Measurements from ENCODE around the gene INPP4B. TPM values are rescaled to one million over a fixed set of nuclear protein-coding genes. Genes with fewer than 3 reads are reported as not detected.

Gene INPP4B
- total and polyA plus RNA-seq, 7 experiments from 2014 or later = 52.8 to 77.5 (median 64.2) TPM

DNA sequence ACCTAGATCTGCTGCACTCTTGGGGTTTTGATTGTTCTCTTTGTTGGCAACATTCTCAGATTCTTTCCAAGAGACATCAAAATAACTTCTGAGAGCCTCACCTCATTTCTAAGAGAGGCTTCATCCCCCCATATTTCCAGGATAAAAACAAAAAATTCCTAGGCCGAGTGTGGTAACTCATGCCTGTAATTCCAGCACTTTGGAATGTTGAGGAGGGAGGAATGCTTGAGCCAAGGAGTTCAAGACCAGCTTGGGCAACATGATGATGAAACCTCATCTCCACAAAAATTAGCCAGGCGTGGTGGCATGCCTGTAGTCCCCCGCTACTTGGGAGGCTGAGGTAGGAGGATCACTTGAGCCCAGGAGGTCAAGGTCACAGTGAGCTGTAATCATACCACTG lies 477.0 kb downstream of the INPP4B start:
- CTCF ChIA-PET = interaction anchor here (0.7 to 1.3 kb wide), 2 partner anchors 13 to 20 kb away, joined by 3 to 4 read pairs; no protein-coding TSS in a partner anchor
- Histone ChIP-seq H3K4me3 (ENCODE audit: low read length) (no peak overlapping the region), H3K9me3 (ENCODE audit: control insufficient read depth in 2 of 3, low read length in 3 of 3) (no peaks in the 10 kb centered on the region), H3K27ac (ENCODE audit: low read depth, low read length) (peak overlapping the region; percentile 19), H3K4me1 (ENCODE audit: control insufficient read depth in 2 of 2, insufficient read depth in 2 of 2, low read length in 2 of 2) (peaks cover 44 to 64% of the 10 kb centered on the region in 2 donors), H3K36me3 (ENCODE audit: control insufficient read depth in 2 of 3, insufficient read depth in 3 of 3, low read length in 3 of 3) (no peaks in the 10 kb centered on the region), H3K27me3 (ENCODE audit: control insufficient read depth in 2 of 2, insufficient read depth in 2 of 2, low read length in 2 of 2) (no peaks in the 10 kb centered on the region)
- POLR2A ChIA-PET = interaction anchor here (0.6 to 6.0 kb wide), 10 partner anchors 8 to 1645 kb away, joined by 3 to 38 read pairs (median 4); no protein-coding TSS in a partner anchor
- H3K27me3 Mint-ChIP-seq = no peaks in the 10 kb centered on the region
- ATAC-seq (no peak), DNase-seq (no peak)
- peaks cover 61 to 96% (median 90%) of the 10 kb centered on the region in 7 donors for H3K4me1 Mint-ChIP-seq
- peaks cover 0 to 30% (median 16%) of the 10 kb centered on the region in 5 donors for H3K36me3 Mint-ChIP-seq
- H3K9me3 Mint-ChIP-seq = peaks cover 0 to 10% (median 0%) of the 10 kb centered on the region in 11 donors
- peak overlapping the region in 8 of 10 donors; percentile 65 to 85 (median 68) for H3K4me3 Mint-ChIP-seq
- intact Hi-C loops (cut with micrococcal nuclease) = no loop called here
- peak overlapping the region; percentile 50 to 94 (median 81) for H3K27ac Mint-ChIP-seq

DNA sequence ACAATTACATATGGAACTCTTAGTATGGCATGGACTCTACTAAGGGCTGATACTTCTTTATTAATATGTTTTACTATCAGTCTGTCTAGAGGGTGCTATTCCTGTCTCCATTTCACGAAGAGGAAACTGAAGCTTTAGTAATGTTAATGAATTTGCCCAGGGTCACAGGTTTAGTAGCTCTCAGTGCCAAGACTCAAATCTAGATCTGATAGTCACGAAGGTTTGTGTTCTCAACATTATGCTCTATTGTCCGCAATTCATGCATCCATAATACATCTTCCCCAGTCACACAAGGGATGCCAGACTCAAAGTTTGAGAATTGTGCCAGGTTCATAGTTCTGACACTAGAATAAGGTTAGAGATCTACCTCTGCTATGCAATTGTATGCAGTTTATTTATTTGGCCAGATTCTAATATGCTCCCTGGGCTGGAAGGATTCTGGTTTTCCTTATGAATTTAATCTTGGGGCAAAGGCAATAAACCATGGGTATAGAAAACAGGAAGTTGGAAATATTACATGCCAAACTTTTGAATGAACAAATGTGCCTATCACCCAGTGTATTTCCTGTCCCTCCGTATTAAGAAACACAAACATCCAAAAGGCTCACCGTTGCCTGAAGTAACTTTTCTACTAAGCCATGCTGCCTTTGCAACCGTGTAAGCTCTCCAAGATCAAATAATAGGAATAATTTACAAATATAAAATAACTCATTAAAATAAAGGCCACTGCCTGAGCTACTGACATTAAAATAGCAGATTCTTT lies 478.5 kb downstream of the INPP4B start:
- ATAC-seq (peak; percentile 4), DNase-seq (no peak)
- Mint-ChIP-seq H3K4me3 (peak overlapping the region in 9 of 10 donors; percentile 4 to 85 (median 53)), H3K27ac (peak overlapping the region; percentile 2 to 94 (median 79)), H3K9me3 (peaks cover 0 to 10% (median 0%) of the 10 kb centered on the region in 11 donors), H3K36me3 (peaks cover 0 to 40% (median 27%) of the 10 kb centered on the region in 5 donors), H3K27me3 (no peaks in the 10 kb centered on the region), H3K4me1 (peaks cover 55 to 93% (median 85%) of the 10 kb centered on the region in 7 donors)
- Histone ChIP-seq H3K27me3 (ENCODE audit: control insufficient read depth in 2 of 2, insufficient read depth in 2 of 2, low read length in 2 of 2) (no peaks in the 10 kb centered on the region), H3K4me1 (ENCODE audit: control insufficient read depth in 2 of 2, insufficient read depth in 2 of 2, low read length in 2 of 2) (peaks cover 35 to 63% of the 10 kb centered on the region in 2 donors), H3K27ac (ENCODE audit: low read depth, low read length) (peak overlapping the region; percentile 51), H3K36me3 (ENCODE audit: control insufficient read depth in 2 of 3, insufficient read depth in 3 of 3, low read length in 3 of 3) (peaks cover 0 to 9% (median 0%) of the 10 kb centered on the region in 3 experiments), H3K4me3 (ENCODE audit: low read length) (no peak overlapping the region), H3K9me3 (ENCODE audit: control insufficient read depth in 2 of 3, low read length in 3 of 3) (no peaks in the 10 kb centered on the region)
- intact Hi-C loops (cut with micrococcal nuclease) = loop anchor here (1.0 to 2.0 kb wide), 4 partner anchors 8 to 39 kb away; no protein-coding TSS in a partner anchor
- POLR2A ChIA-PET = interaction anchor here (0.6 to 6.0 kb wide), 13 partner anchors 8 to 1147 kb away, joined by 3 to 38 read pairs (median 3); no protein-coding TSS in a partner anchor
- CTCF ChIA-PET = interaction anchor here (1.1 to 1.4 kb wide), 2 partner anchors 33 to 353 kb away, joined by 3 read pairs; no protein-coding TSS in a partner anchor

DNA sequence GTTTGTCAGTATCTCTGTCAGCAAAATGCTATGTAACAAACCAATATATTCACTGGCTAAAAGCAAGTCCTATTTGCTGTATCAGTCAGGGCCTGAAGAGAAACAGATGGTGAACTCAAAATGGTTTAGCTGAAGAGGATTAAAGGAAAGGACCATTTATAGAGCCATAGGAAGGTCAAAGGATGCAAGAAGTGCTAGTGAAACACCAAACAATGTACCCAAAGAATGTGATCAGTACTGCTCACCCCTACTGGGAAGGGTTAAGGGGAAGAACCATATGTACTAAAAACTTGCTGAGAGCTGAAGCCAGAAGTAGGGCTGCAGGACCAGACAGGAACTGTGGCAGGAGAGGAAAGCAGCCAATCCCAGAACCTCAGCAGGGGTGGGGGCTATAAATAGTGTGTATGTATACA lies 479.3 kb downstream of the INPP4B start:
- H3K4me3 Mint-ChIP-seq = peak overlapping the region; percentile 17 to 85 (median 50)
- peaks cover 0 to 11% (median 0%) of the 10 kb centered on the region in 3 experiments for H3K36me3 ChIP-seq (ENCODE audit: control insufficient read depth in 2 of 3, insufficient read depth in 3 of 3, low read length in 3 of 3)
- ChIA-PET POLR2A (interaction anchor here (0.6 to 6.0 kb wide), 10 partner anchors 11 to 410 kb away, joined by 3 to 38 read pairs (median 3); no protein-coding TSS in a partner anchor), CTCF (interaction anchor here (0.7 to 1.4 kb wide), 4 partner anchors 33 to 354 kb away, joined by 3 read pairs; no protein-coding TSS in a partner anchor)
- H3K9me3 ChIP-seq (ENCODE audit: control insufficient read depth in 2 of 3, low read length in 3 of 3) = no peaks in the 10 kb centered on the region
- H3K4me1 Mint-ChIP-seq = peaks cover 54 to 93% (median 82%) of the 10 kb centered on the region in 7 donors
- H3K4me1 ChIP-seq (ENCODE audit: control insufficient read depth in 2 of 2, insufficient read depth in 2 of 2, low read length in 2 of 2) = peaks cover 31 to 62% of the 10 kb centered on the region in 2 donors
- no peak overlapping the region for H3K4me3 ChIP-seq (ENCODE audit: low read length)
- H3K9me3 Mint-ChIP-seq = peaks cover 0 to 18% (median 4%) of the 10 kb centered on the region in 11 donors
- peaks cover 4 to 46% (median 36%) of the 10 kb centered on the region in 5 donors for H3K36me3 Mint-ChIP-seq
- DNase-seq = no peak
- H3K27me3 ChIP-seq (ENCODE audit: control insufficient read depth in 2 of 2, insufficient read depth in 2 of 2, low read length in 2 of 2) = no peaks in the 10 kb centered on the region
- H3K27ac Mint-ChIP-seq = peak overlapping the region in 8 of 9 donors; percentile 2 to 94 (median 83)
- peak; percentile 57 for ATAC-seq
- H3K27me3 Mint-ChIP-seq = no peaks in the 10 kb centered on the region
- intact Hi-C loops (cut with micrococcal nuclease) = loop anchor here (1.0 to 2.0 kb wide), 3 partner anchors 7 to 40 kb away; no protein-coding TSS in a partner anchor
- H3K27ac ChIP-seq (ENCODE audit: low read depth, low read length) = peak overlapping the region; percentile 51

DNA sequence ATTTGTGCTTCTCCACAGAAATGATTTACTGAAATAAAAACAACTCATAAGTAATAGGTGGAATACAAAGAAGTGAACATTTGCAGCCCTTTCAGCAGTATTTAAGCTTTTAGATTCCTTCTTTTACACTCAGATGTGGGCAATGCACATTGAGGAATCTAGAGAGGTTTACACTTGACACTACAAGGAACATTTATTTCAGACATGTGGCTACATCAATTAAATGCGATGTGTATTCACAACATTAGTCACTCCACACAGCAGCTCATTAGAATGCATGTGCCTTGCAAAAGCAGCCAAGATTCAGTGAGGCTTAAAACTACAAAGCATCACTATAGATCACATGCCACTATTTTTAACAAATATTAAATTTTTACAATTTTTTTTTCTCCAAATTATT lies 480.7 kb downstream of the INPP4B start:
- intact Hi-C loops (cut with micrococcal nuclease) = no loop called here
- no peak for DNase-seq
- Histone ChIP-seq H3K9me3 (ENCODE audit: control insufficient read depth in 2 of 3, low read length in 3 of 3) (no peaks in the 10 kb centered on the region), H3K4me3 (ENCODE audit: low read length) (no peak overlapping the region), H3K27ac (ENCODE audit: low read depth, low read length) (no peak overlapping the region), H3K27me3 (ENCODE audit: control insufficient read depth in 2 of 2, insufficient read depth in 2 of 2, low read length in 2 of 2) (no peaks in the 10 kb centered on the region), H3K36me3 (ENCODE audit: control insufficient read depth in 2 of 3, insufficient read depth in 3 of 3, low read length in 3 of 3) (peaks cover 0 to 11% (median 0%) of the 10 kb centered on the region in 3 experiments), H3K4me1 (ENCODE audit: control insufficient read depth in 2 of 2, insufficient read depth in 2 of 2, low read length in 2 of 2) (peaks cover 34 to 64% of the 10 kb centered on the region in 2 donors)
- Mint-ChIP-seq H3K4me3 (peak overlapping the region in 6 of 10 donors; percentile 13 to 85 (median 45)), H3K4me1 (peaks cover 46 to 92% (median 79%) of the 10 kb centered on the region in 7 donors), H3K27ac (peak overlapping the region in 8 of 9 donors; percentile 57 to 92 (median 80)), H3K36me3 (peaks cover 6 to 35% (median 31%) of the 10 kb centered on the region in 5 donors), H3K9me3 (peaks cover 0 to 11% (median 5%) of the 10 kb centered on the region in 11 donors), H3K27me3 (no peaks in the 10 kb centered on the region)
- ATAC-seq = no peak
- CTCF ChIA-PET = interaction anchor here (0.7 to 1.1 kb wide), 3 partner anchors 10 to 38 kb away, joined by 3 to 4 read pairs (median 3); no protein-coding TSS in a partner anchor
- POLR2A ChIA-PET = interaction anchor here (0.6 to 6.0 kb wide), 7 partner anchors 10 to 217 kb away, joined by 3 to 38 read pairs (median 6); no protein-coding TSS in a partner anchor

DNA sequence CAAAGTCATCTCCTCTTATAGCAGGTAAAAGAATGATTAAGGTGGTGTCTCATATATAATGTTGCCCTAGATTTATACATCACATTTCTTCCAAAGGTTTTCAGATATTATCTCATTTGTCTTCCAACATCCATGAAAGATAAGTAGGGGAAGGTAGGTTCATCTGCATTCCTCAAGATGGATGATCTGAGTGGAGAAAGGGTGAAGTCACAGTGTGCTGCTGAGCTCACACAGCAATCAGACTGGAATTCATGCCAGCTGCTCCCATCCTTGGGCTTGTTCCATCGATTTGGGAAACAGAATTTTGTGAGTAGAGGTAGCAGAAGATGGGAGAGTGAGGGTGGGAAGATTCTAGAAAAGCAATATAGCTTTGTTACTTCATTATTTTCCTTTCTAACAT lies 482.4 kb downstream of the INPP4B start:
- Histone ChIP-seq H3K9me3 (ENCODE audit: control insufficient read depth in 2 of 3, low read length in 3 of 3) (no peaks in the 10 kb centered on the region), H3K27me3 (ENCODE audit: control insufficient read depth in 2 of 2, insufficient read depth in 2 of 2, low read length in 2 of 2) (no peaks in the 10 kb centered on the region), H3K4me3 (ENCODE audit: low read length) (no peak overlapping the region), H3K36me3 (ENCODE audit: control insufficient read depth in 2 of 3, insufficient read depth in 3 of 3, low read length in 3 of 3) (peaks cover 0 to 11% (median 0%) of the 10 kb centered on the region in 3 experiments), H3K4me1 (ENCODE audit: control insufficient read depth in 2 of 2, insufficient read depth in 2 of 2, low read length in 2 of 2) (peaks cover 33 to 65% of the 10 kb centered on the region in 2 donors), H3K27ac (ENCODE audit: low read depth, low read length) (peak overlapping the region; percentile 31)
- H3K4me3 Mint-ChIP-seq = peak overlapping the region in 5 of 10 donors; percentile 5 to 85 (median 33)
- H3K9me3 Mint-ChIP-seq = peaks cover 0 to 11% (median 5%) of the 10 kb centered on the region in 11 donors
- no peaks in the 10 kb centered on the region for H3K27me3 Mint-ChIP-seq
- no peak for DNase-seq
- peaks cover 6 to 33% (median 27%) of the 10 kb centered on the region in 5 donors for H3K36me3 Mint-ChIP-seq
- ATAC-seq = no peak
- ChIA-PET POLR2A (interaction anchor here (0.6 to 2.3 kb wide), 6 partner anchors 11 to 83 kb away, joined by 3 to 11 read pairs (median 4); no protein-coding TSS in a partner anchor), CTCF (interaction anchor here (1.0 to 1.1 kb wide), 2 partner anchors 12 to 356 kb away, joined by 3 read pairs; no protein-coding TSS in a partner anchor)
- peak overlapping the region in 8 of 9 donors; percentile 18 to 92 (median 74) for H3K27ac Mint-ChIP-seq
- H3K4me1 Mint-ChIP-seq = peaks cover 51 to 96% (median 85%) of the 10 kb centered on the region in 7 donors
- intact Hi-C loops (cut with micrococcal nuclease) = loop anchor here in 1 of 2 donors (1.0 kb wide), 1 partner anchor 8 kb away; no protein-coding TSS in a partner anchor

DNA sequence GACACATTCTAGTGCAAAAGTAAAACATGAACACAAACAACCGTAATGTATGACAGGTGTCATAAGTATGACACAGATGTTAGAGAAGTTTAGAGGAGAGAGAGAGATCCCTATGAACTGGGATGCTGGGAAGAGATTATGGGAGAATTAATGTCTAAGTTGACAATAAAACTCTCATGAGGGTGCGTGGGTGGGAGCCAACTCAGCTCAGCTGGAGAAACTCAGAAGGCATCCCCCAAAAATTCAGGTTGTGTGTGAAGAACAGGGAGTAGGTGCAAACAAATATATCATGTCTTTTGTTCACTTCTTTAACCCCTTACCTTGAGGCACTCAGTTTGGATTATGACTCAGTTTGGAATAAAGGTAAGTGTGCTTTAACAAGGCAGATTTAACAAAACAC lies 484.1 kb downstream of the INPP4B start:
- intact Hi-C loops (cut with micrococcal nuclease) = no loop called here
- Mint-ChIP-seq H3K9me3 (peaks cover 0 to 11% (median 5%) of the 10 kb centered on the region in 11 donors), H3K36me3 (peaks cover 6 to 30% (median 25%) of the 10 kb centered on the region in 5 donors), H3K4me1 (peaks cover 45 to 96% (median 83%) of the 10 kb centered on the region in 7 donors), H3K4me3 (peak overlapping the region in 6 of 10 donors; percentile 1 to 45 (median 3)), H3K27ac (peak overlapping the region in 6 of 9 donors; percentile 11 to 88 (median 68)), H3K27me3 (no peaks in the 10 kb centered on the region)
- H3K27ac ChIP-seq (ENCODE audit: low read depth, low read length) = peak overlapping the region; percentile 34
- no peaks in the 10 kb centered on the region for H3K9me3 ChIP-seq (ENCODE audit: control insufficient read depth in 2 of 3, low read length in 3 of 3)
- no peak overlapping the region for H3K4me3 ChIP-seq (ENCODE audit: low read length)
- DNase-seq = no peak
- POLR2A ChIA-PET = interaction anchor here (1.3 to 1.4 kb wide), 2 partner anchors 16 to 38 kb away, joined by 3 read pairs; no protein-coding TSS in a partner anchor
- peaks cover 41 to 63% of the 10 kb centered on the region in 2 donors for H3K4me1 ChIP-seq (ENCODE audit: control insufficient read depth in 2 of 2, insufficient read depth in 2 of 2, low read length in 2 of 2)
- peaks cover 0 to 11% (median 0%) of the 10 kb centered on the region in 3 experiments for H3K36me3 ChIP-seq (ENCODE audit: control insufficient read depth in 2 of 3, insufficient read depth in 3 of 3, low read length in 3 of 3)
- H3K27me3 ChIP-seq (ENCODE audit: control insufficient read depth in 2 of 2, insufficient read depth in 2 of 2, low read length in 2 of 2) = no peaks in the 10 kb centered on the region
- ATAC-seq = no peak
- CTCF ChIA-PET = interaction anchor here (0.7 to 1.6 kb wide), 3 partner anchors 10 to 457 kb away, joined by 3 to 4 read pairs (median 3); no protein-coding TSS in a partner anchor
